K562 (cell line): ENCODE results near the gene GLMP. TPM values are rescaled to one million over a fixed set of nuclear protein-coding genes. Genes with fewer than 3 reads are reported as not detected.

Source experiments
- ARNT ChIP-seq, 2 experiments: fragments of 450-650 bp; IDR thresholded peaks; 2 replicates each; pipeline ENCODE4 v1.6.1; 2016; ENCODE audit warnings: mild to moderate bottlenecking in 1 of 2
- BRCA1 ChIP-seq, 2 experiments: fragments of 450-650 bp in 1 of 2; sonication (generic) in 1 of 2; formaldehyde crosslinking in 1 of 2; IDR thresholded peaks; 2 replicates each; pipeline versions ENCODE4 v1.5.0 to v1.6.1; 2017 to 2020; ENCODE audit warnings: mild to moderate bottlenecking in 1 of 2, missing genetic modification reagents in 1 of 2
- CHD4 ChIP-seq: fragments of 200-600 bp; sonication (generic); IDR thresholded peaks from 3 replicates; pipeline ENCODE4 v1.6.1; 2012; ENCODE audit warnings: low read depth, mild to moderate bottlenecking, mixed read lengths, low read length, inconsistent platforms; ENCODE audit not compliant: insufficient read depth, insufficient replicate concordance, poor library complexity, severe bottlenecking
- CREB1 ChIP-seq, 2 experiments: sonication (generic) in 1 of 2; formaldehyde crosslinking in 1 of 2; IDR thresholded peaks; 2 replicates each; pipeline versions ENCODE4 v1.6.1 to v1.8.0; 2012 to 2022; ENCODE audit warnings: inconsistent platforms in 1 of 2, mild to moderate bottlenecking in 1 of 2, missing genetic modification reagents in 1 of 2, moderate library complexity in 1 of 2
- FIP1L1 ChIP-seq: fragments of 200-400 bp; formaldehyde crosslinking; IDR thresholded peaks from 2 replicates; pipeline ENCODE4 v1.6.1; 2018; ENCODE audit warnings: mild to moderate bottlenecking, low read depth, low read length; ENCODE audit not compliant: poor library complexity, severe bottlenecking
- GTF2F1 ChIP-seq: IDR thresholded peaks from 2 replicates; pipeline ENCODE4 v1.6.1; 2011; ENCODE audit warnings: low read depth, low read length, improper control_type of control experiment
- NCOA6 ChIP-seq: fragments of 450-650 bp; IDR thresholded peaks from 2 replicates; pipeline ENCODE4 v1.6.1; 2017; ENCODE audit warnings: mild to moderate bottlenecking
- RBM17 ChIP-seq: fragments of 200-400 bp; formaldehyde crosslinking; IDR thresholded peaks from 2 replicates; pipeline ENCODE4 v1.6.1; 2017; ENCODE audit warnings: low read depth, mild to moderate bottlenecking, low read length, borderline replicate concordance
- RBM25 ChIP-seq: fragments of 200-400 bp; formaldehyde crosslinking; IDR thresholded peaks from 2 replicates; pipeline ENCODE4 v1.6.1; 2018; ENCODE audit warnings: low read length, low read depth, moderate library complexity; ENCODE audit not compliant: severe bottlenecking
- RFX7 ChIP-seq: fragments of 250-450 bp; sonication (Bioruptor Pico); IDR thresholded peaks from 2 replicates; pipeline ENCODE4 v1.5.1; 2021; ENCODE audit warnings: mild to moderate bottlenecking
- RUNX1 ChIP-seq: sonication (generic); IDR thresholded peaks from 2 replicates; pipeline ENCODE4 v1.6.1; 2016; ENCODE audit warnings: antibody characterized with exemption, low read depth
- TEAD1 ChIP-seq, 2 experiments: fragments of 450-650 bp in 1 of 2; sonication (generic) in 1 of 2; formaldehyde crosslinking; IDR thresholded peaks; 2 replicates each; pipeline versions ENCODE4 v1.4.0 to v1.8.0; 2020 to 2022; ENCODE audit warnings: mild to moderate bottlenecking in 2 of 2, missing genetic modification reagents in 1 of 2
- TRIM28 ChIP-seq: fragments of 450-650 bp; IDR thresholded peaks from 2 replicates; pipeline ENCODE4 v1.6.1; 2017
- ZFPM2 ChIP-seq: fragments of 250-450 bp; sonication (Bioruptor Pico); IDR thresholded peaks from 2 replicates; pipeline ENCODE4 v1.5.1; 2022; ENCODE audit warnings: mild to moderate bottlenecking
- ZNF431 ChIP-seq: sonication (generic); formaldehyde crosslinking; IDR thresholded peaks from 2 replicates; pipeline ENCODE4 v1.8.0; 2022; ENCODE audit warnings: mild to moderate bottlenecking, missing genetic modification reagents
- ZNF668 ChIP-seq: fragments of 250-450 bp; sonication (Bioruptor Pico); IDR thresholded peaks from 2 replicates; pipeline ENCODE4 v1.8.0; 2022; ENCODE audit warnings: mild to moderate bottlenecking, inconsistent platforms
- polyA plus RNA-seq, 8 experiments: library from polyadenylated mRNA; depleted of rRNA in 4 of 8; stranded (reverse) in 5 of 8; unstranded in 3 of 8; fragments of >200 nt; fragmentation: Nextera tagmentation in 2 of 8; fragmentation: Illumina TruSeq in 1 of 8; extraction: Ambion mirVana in 2 of 8; extraction: Trizol in 1 of 8; gene quantifications; 2 replicates each; pipeline versions ENCODE4 v1.2.1 to v1.2.3, GENCODE V29; 2011 to 2014; ENCODE audit warnings: inconsistent platforms in 1 of 8, missing spikeins in 1 of 8
- total RNA-seq, 7 experiments: library from RNA; depleted of rRNA in 6 of 7; stranded (reverse); fragments of >200 nt in 6 of 7; fragmentation: Illumina TruSeq in 2 of 7; extraction: Trizol in 2 of 7; gene quantifications; 2 replicates each; pipeline versions ENCODE4 v1.2.1 to v1.2.3, GENCODE V29; 2011 to 2021; ENCODE audit warnings: low replicate concordance in 1 of 7
- TF ChIP-seq, protein P1 (sequence below): fragments of 450-650 bp; IDR thresholded peaks from 2 replicates; pipeline ENCODE4 v1.6.1; 2016; ENCODE audit warnings: borderline replicate concordance
- TF ChIP-seq, protein P2 (sequence below), 2 experiments: fragments of 450-650 bp; IDR thresholded peaks; 2 replicates each; pipeline ENCODE4 v1.6.1; 2016
- TF ChIP-seq, protein P3 (sequence below): fragments of 450-650 bp; IDR thresholded peaks from 2 replicates; pipeline ENCODE4 v1.6.1; 2016; ENCODE audit warnings: low read depth, mild to moderate bottlenecking, moderate library complexity
- TF ChIP-seq, protein P4 (sequence below): IDR thresholded peaks from 2 replicates; pipeline ENCODE4 v1.6.1; 2012; ENCODE audit warnings: low read depth, low read length, improper control_type of control experiment, borderline replicate concordance
- TF ChIP-seq, protein P5 (sequence below): sonication (generic); formaldehyde crosslinking; IDR thresholded peaks from 2 replicates; pipeline ENCODE4 v1.8.1; 2023; ENCODE audit warnings: mild to moderate bottlenecking, missing genetic modification reagents

GLMP gene
- total and polyA plus RNA-seq, 9 of the 15 experiments (the other 6 are each of a cell fraction or from before 2014, with no cell fraction given), result 8.3 to 28.2 (median 22.4) TPM

DNA sequence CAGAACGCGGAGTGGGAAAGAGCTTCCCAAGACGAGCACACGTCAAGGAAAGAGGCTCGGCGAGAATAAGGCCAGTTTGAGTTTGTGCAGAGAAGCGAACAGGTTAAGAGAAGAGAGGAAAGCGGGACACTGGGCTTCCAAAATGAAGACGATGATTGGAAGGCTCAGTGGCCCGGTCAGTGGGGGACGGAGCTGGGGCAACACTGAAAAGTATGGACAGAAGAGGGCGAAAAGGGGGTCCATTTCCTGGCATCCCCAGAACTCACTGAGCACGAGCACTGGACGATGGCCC is 42.4 kb upstream of the GLMP start (continued):
- TF ChIP-seq RFX7 (CRISPR knock-in tag), result no peak
- TF ChIP-seq RBM25, result no peak
- no peak for TF ChIP-seq RUNX1
- TF ChIP-seq GTF2F1, result no peak
- TF ChIP-seq RBM17, result no peak
- TF ChIP-seq ZFPM2 (CRISPR knock-in tag), result no peak
- TF ChIP-seq, protein P1, sequence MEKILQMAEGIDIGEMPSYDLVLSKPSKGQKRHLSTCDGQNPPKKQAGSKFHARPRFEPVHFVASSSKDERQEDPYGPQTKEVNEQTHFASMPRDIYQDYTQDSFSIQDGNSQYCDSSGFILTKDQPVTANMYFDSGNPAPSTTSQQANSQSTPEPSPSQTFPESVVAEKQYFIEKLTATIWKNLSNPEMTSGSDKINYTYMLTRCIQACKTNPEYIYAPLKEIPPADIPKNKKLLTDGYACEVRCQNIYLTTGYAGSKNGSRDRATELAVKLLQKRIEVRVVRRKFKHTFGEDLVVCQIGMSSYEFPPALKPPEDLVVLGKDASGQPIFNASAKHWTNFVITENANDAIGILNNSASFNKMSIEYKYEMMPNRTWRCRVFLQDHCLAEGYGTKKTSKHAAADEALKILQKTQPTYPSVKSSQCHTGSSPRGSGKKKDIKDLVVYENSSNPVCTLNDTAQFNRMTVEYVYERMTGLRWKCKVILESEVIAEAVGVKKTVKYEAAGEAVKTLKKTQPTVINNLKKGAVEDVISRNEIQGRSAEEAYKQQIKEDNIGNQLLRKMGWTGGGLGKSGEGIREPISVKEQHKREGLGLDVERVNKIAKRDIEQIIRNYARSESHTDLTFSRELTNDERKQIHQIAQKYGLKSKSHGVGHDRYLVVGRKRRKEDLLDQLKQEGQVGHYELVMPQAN, result peak; percentile 87
- no peak for TF ChIP-seq FIP1L1
- 0 out of 2 replicates have a peak, but pooled peaks have one; percentile 6 for TF ChIP-seq ZNF431 (CRISPR knock-in tag)
- TF ChIP-seq, protein P2, sequence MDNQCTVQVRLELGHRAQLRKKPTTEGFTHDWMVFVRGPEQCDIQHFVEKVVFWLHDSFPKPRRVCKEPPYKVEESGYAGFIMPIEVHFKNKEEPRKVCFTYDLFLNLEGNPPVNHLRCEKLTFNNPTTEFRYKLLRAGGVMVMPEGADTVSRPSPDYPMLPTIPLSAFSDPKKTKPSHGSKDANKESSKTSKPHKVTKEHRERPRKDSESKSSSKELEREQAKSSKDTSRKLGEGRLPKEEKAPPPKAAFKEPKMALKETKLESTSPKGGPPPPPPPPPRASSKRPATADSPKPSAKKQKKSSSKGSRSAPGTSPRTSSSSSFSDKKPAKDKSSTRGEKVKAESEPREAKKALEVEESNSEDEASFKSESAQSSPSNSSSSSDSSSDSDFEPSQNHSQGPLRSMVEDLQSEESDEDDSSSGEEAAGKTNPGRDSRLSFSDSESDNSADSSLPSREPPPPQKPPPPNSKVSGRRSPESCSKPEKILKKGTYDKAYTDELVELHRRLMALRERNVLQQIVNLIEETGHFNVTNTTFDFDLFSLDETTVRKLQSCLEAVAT (IDR thresholded peaks at IDR 0.05), result peak in 1 of 2 experiments; percentile 70; a peak in 3 of 4 replicates
- TF ChIP-seq, protein P3, sequence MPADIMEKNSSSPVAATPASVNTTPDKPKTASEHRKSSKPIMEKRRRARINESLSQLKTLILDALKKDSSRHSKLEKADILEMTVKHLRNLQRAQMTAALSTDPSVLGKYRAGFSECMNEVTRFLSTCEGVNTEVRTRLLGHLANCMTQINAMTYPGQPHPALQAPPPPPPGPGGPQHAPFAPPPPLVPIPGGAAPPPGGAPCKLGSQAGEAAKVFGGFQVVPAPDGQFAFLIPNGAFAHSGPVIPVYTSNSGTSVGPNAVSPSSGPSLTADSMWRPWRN, result no peak
- TF ChIP-seq, protein P4, sequence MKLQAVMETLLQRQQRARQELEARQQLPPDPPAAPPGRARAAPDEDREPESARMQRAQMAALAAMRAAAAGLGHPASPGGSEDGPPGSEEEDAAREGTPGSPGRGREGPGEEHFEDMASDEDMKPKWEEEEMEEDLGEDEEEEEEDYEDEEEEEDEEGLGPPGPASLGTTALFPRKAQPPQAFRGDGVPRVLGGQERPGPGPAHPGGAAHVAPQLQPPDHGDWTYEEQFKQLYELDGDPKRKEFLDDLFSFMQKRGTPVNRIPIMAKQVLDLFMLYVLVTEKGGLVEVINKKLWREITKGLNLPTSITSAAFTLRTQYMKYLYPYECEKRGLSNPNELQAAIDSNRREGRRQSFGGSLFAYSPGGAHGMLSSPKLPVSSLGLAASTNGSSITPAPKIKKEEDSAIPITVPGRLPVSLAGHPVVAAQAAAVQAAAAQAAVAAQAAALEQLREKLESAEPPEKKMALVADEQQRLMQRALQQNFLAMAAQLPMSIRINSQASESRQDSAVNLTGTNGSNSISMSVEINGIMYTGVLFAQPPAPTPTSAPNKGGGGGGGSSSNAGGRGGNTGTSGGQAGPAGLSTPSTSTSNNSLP, result no peak
- no peak for TF ChIP-seq BRCA1 (IDR thresholded peaks at IDR 0.05)
- TF ChIP-seq BRCA1 (CRISPR knock-in tag; IDR thresholded peaks at IDR 0.05), result no peak
- TF ChIP-seq CREB1 (IDR thresholded peaks at IDR 0.05), result no peak
- TF ChIP-seq CREB1 (CRISPR knock-in tag; IDR thresholded peaks at IDR 0.05), result no peak
- no peak for TF ChIP-seq CHD4
- 0 out of 4 replicates have a peak, but pooled peaks of 1 of the 2 experiments have one; percentile 25 for TF ChIP-seq TEAD1 (CRISPR knock-in tag; IDR thresholded peaks at IDR 0.05)
- no peak for TF ChIP-seq TRIM28
- TF ChIP-seq NCOA6, result no peak
- no peak for TF ChIP-seq ZNF668
- 0 out of 4 replicates have a peak, but pooled peaks of 1 of the 2 experiments have one; percentile 30 for TF ChIP-seq ARNT (IDR thresholded peaks at IDR 0.05)
- TF ChIP-seq, protein P5, sequence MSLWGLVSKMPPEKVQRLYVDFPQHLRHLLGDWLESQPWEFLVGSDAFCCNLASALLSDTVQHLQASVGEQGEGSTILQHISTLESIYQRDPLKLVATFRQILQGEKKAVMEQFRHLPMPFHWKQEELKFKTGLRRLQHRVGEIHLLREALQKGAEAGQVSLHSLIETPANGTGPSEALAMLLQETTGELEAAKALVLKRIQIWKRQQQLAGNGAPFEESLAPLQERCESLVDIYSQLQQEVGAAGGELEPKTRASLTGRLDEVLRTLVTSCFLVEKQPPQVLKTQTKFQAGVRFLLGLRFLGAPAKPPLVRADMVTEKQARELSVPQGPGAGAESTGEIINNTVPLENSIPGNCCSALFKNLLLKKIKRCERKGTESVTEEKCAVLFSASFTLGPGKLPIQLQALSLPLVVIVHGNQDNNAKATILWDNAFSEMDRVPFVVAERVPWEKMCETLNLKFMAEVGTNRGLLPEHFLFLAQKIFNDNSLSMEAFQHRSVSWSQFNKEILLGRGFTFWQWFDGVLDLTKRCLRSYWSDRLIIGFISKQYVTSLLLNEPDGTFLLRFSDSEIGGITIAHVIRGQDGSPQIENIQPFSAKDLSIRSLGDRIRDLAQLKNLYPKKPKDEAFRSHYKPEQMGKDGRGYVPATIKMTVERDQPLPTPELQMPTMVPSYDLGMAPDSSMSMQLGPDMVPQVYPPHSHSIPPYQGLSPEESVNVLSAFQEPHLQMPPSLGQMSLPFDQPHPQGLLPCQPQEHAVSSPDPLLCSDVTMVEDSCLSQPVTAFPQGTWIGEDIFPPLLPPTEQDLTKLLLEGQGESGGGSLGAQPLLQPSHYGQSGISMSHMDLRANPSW, result no peak
